Esophagus muscularis mucosa (tissue), 4 donors: ENCODE results near the gene ACVRL1. TPM values are rescaled to one million over a fixed set of nuclear protein-coding genes. Genes with fewer than 3 reads are reported as not detected.
"Not testable (repeated sequence)": the region's sequence is repeated elsewhere in the genome, so short reads cannot be mapped to it uniquely, and the experiment has no call there.

ENCODE experiments used
- DNase-seq: peaks from one replicate; pipeline ENCODE4 v3.0.0-alpha.2; 2017; ENCODE audit errors: extremely low spot score
- H3K27ac ChIP-seq, 4 donors: fragments of 200-600 bp; sonication (generic); replicated peaks in 1 of 4; 1 replicate in 3 of 4; 2 replicates in 1 of 4; pipeline ENCODE4 v1.5.1; 2016 to 2019; ENCODE audit warnings: mild to moderate bottlenecking in 1 of 4
- H3K27me3 ChIP-seq, 4 donors: fragments of 200-600 bp; sonication (generic); one replicate each; pipeline versions ENCODE4 v1.5.1 to v1.6.0; 2016 to 2019
- H3K36me3 ChIP-seq, 4 donors: fragments of 200-600 bp; sonication (generic); one replicate each; pipeline ENCODE4 v1.5.1; 2016 to 2019
- H3K4me1 ChIP-seq, 4 donors: fragments of 200-600 bp; sonication (generic); one replicate each; pipeline ENCODE4 v1.5.1; 2016 to 2019
- H3K4me3 ChIP-seq, 4 donors: fragments of 200-600 bp; sonication (generic); 1 replicate in 2 of 4; 2 replicates in 2 of 4; pipeline ENCODE4 v1.5.1; 2016 to 2019; ENCODE audit warnings: mild to moderate bottlenecking in 4 of 4, moderate library complexity in 1 of 4
- H3K9me3 ChIP-seq, 4 donors: fragments of 200-600 bp; sonication (generic); 1 replicate in 3 of 4; 2 replicates in 1 of 4; pipeline ENCODE4 v1.5.1; 2016 to 2019
- CTCF ChIP-seq, 3 experiments: fragments of 200-600 bp in 2 of 3; fragments of 450-650 bp in 1 of 3; sonication (generic) in 2 of 3; IDR thresholded peaks; one replicate each; pipeline ENCODE4 v1.5.1; 2017 to 2019; ENCODE audit warnings: antibody characterized with exemption in 3 of 3, mild to moderate bottlenecking in 2 of 3, moderate library complexity in 1 of 3
- EP300 ChIP-seq: sonication (generic); formaldehyde crosslinking; IDR thresholded peaks from one replicate; pipeline ENCODE4 v1.6.1; 2017; ENCODE audit warnings: antibody characterized with exemption
- POLR2A ChIP-seq: fragments of 450-650 bp; IDR thresholded peaks from one replicate; pipeline ENCODE4 v1.6.1; 2017; ENCODE audit warnings: antibody characterized with exemption, moderate library complexity, mild to moderate bottlenecking, low read depth
- POLR2AphosphoS5 ChIP-seq, 2 donors: sonication (generic); formaldehyde crosslinking; IDR thresholded peaks; one replicate each; pipeline ENCODE4 v1.6.1; 2017; ENCODE audit warnings: antibody characterized with exemption in 2 of 2
- WGBS: methylation state at CpG from one replicate; pipeline ENCODE4 v1.1.5; 2018; 5-methylcytosine and 5-hydroxymethylcytosine counted together
- intact Hi-C: fragments of 100-400 bp; cut with DNase I; formaldehyde crosslinking; loops from one replicate; pipeline ENCODE4 v1.15.1; 2023
- total RNA-seq, 4 donors: library from RNA; depleted of rRNA; stranded (reverse); fragments of >200 nt; gene quantifications; one replicate each; pipeline versions ENCODE4 v1.1.0 to v1.2.1, GENCODE V29; 2016

Gene ACVRL1
- total RNA-seq, 4 donors from 2014 or later, result 124 to 149 (median 125) TPM

GRCh38 chr12:51883295-51883694 lies 24.0 kb upstream of the ACVRL1 start:
- H3K4me3 ChIP-seq, result no peak overlapping the region
- DNase-seq, result no peak
- no peaks in the 10 kb centered on the region for H3K36me3 ChIP-seq
- intact Hi-C loops, result no loop called here
- TF ChIP-seq POLR2AphosphoS5 (IDR thresholded peaks at IDR 0.05), result no peak
- TF ChIP-seq EP300, result no peak
- no peak for TF ChIP-seq POLR2A
- TF ChIP-seq CTCF (IDR thresholded peaks at IDR 0.05), result no peak
- H3K27me3 ChIP-seq, result peaks cover 0 to 16% (median 7%) of the 10 kb centered on the region in 4 donors
- peaks cover 13 to 21% (median 16%) of the 10 kb centered on the region in 4 donors for H3K4me1 ChIP-seq
- H3K27ac ChIP-seq, result no peak overlapping the region
- 73% methylated on average over 1 of the region's 1 CpG for WGBS
- peaks cover 0 to 6% (median 0%) of the 10 kb centered on the region in 4 donors for H3K9me3 ChIP-seq

DNA sequence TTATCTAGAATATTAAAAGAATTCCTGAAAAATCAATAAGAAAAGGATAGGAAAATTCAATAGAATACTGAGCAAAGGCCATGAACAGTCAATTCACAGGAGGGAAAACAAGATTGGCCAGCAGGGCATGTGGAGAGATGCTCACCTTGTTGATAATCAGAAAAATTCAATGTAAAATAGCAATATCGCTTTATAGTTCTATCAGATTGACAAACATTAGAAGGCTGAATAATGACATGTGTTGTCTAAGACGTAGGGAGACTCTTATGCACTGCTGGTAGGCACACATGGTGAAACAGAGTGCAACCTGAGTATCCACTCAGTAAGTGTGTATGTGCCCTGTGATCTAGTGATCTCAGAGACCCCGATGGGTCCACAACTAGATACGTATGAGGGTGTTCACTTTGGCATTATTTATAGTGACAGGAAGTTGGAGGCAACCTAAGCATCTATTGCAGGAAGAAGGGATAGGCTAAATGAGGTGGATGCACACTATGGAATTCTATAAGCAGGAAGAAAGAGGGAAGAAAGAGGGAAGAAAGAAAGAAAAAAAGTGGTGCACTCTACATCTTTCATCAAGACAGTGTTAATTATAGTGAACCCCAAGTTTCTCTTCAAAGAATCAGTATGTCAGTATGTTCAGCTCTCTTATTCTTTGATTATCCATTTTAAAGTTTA lies 23.2 kb upstream of the ACVRL1 start:
- H3K36me3 ChIP-seq, result no peaks in the 10 kb centered on the region
- DNase-seq, result no peak
- H3K4me1 ChIP-seq, result peaks cover 13 to 21% (median 17%) of the 10 kb centered on the region in 4 donors
- 88% methylated on average over 4 of the region's 4 CpGs for WGBS
- H3K9me3 ChIP-seq, result peaks cover 0 to 6% (median 0%) of the 10 kb centered on the region in 4 donors
- TF ChIP-seq POLR2A (no peak), POLR2AphosphoS5 (IDR thresholded peaks at IDR 0.05) (no peak), CTCF (IDR thresholded peaks at IDR 0.05) (no peak), EP300 (no peak)
- H3K4me3 ChIP-seq, result no peak overlapping the region
- intact Hi-C loops, result no loop called here
- H3K27ac ChIP-seq, result no peak overlapping the region
- peaks cover 0 to 25% (median 7%) of the 10 kb centered on the region in 4 donors for H3K27me3 ChIP-seq

DNA sequence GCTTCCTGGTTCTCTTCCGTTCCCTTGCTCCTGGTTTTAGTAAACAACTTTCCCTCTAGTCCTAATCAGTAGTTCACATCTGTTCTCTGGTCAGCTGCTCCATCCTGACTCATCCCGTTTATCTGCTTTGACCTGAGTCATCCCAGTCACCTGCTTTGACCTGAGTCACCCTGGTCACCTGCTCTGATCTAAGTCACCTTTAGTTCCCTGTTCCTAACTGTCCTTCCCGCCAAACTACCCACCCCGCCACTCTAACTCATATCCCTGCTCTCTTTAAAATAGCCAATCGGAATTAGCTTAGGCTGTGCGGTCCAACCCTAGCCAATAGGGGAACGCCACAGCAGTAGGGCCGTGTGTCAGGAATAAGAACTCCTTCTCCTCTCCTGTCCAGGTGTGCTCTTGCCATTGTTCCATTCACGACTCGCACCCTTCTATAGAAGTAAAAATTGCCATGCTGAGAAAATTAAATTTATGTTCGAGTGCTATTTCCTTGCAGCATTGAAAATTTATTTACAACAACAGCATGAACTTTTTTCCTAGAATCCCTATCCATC lies 22.6 kb upstream of the ACVRL1 start:
- H3K27ac ChIP-seq, result no peak overlapping the region
- no peak for TF ChIP-seq POLR2AphosphoS5 (IDR thresholded peaks at IDR 0.05)
- TF ChIP-seq EP300, result no peak
- no peak for TF ChIP-seq CTCF (IDR thresholded peaks at IDR 0.05)
- no peak for TF ChIP-seq POLR2A
- H3K4me3 ChIP-seq, result no peak overlapping the region
- peaks cover 13 to 21% (median 17%) of the 10 kb centered on the region in 4 donors for H3K4me1 ChIP-seq
- intact Hi-C loops, result no loop called here
- DNase-seq, result no peak
- WGBS, result 86% methylated on average over 11 of the region's 11 CpGs
- H3K36me3 ChIP-seq, result no peaks in the 10 kb centered on the region
- peaks cover 0 to 31% (median 7%) of the 10 kb centered on the region in 4 donors for H3K27me3 ChIP-seq
- H3K9me3 ChIP-seq, result peaks cover 0 to 6% (median 0%) of the 10 kb centered on the region in 4 donors

- DNase-seq, H3K9me3 ChIP-seq, H3K36me3 ChIP-seq, intact Hi-C loops, H3K4me3 ChIP-seq: not testable (repeated sequence)
- 87% methylated on average over 10 of the region's 10 CpGs for WGBS
- peak overlapping the region; percentile 38 to 58 (median 56) for H3K27ac ChIP-seq
- H3K27me3 ChIP-seq, result peaks cover 0 to 35% (median 7%) of the 10 kb centered on the region in 4 donors
- peaks cover 13 to 21% (median 17%) of the 10 kb centered on the region in 4 donors for H3K4me1 ChIP-seq
These were observed 21.8 kb upstream of the ACVRL1 start for GRCh38 chr12:51885294-51886020.
